A549 (cell line): ENCODE data around the gene ANKRD29. TPM values are rescaled to one million over a fixed set of nuclear protein-coding genes. Genes with fewer than 3 reads are reported as not detected.
A peak's percentile ranks its signal among the peaks of the same experiment; 100 is the strongest.

Experiments used
- ATAC-seq, 2 experiments: fragments of 200-7000 bp in 1 of 2; fragments of >200 bp in 1 of 2; cut with Nextera tagmentation in 1 of 2; cut with Tn5 transposase in 1 of 2; 3 replicates each; pipeline versions ENCODE4 v1.8.0 to v1.9.1; 2018 to 2020; ENCODE audit warnings: mild to moderate bottlenecking in 1 of 2, moderate library complexity in 1 of 2
- CTCF ChIA-PET: fragments of 300-600 bp; sonication (Branson Sonifier 250); formaldehyde crosslinking; extraction: SDS; loops from one replicate; lab custom pipeline; 2021; ENCODE audit warnings: antibody characterized with exemption, inconsistent platforms; lab: Yijun Ruan, JAX
- POLR2A ChIA-PET: fragments of 350-600 bp; formaldehyde crosslinking; extraction: SDS; loops from one replicate; lab custom pipeline; 2021; ENCODE audit warnings: antibody characterized with exemption, inconsistent platforms; lab: Yijun Ruan, JAX
- DNase-seq, 2 experiments: peaks; one replicate each; pipeline versions ENCODE4 v3.0.0 to v3.0.0-alpha.2; 2011 to 2016; ENCODE audit warnings: low read depth in 1 of 2, low spot score in 1 of 2
- FAIRE-seq: peaks from 2 replicates; lab custom pipeline; 2011; peaks lifted over from hg19 to GRCh38; lab: Jason Lieb, UNC
- H3K27ac ChIP-seq, 2 experiments: fragments of >200 bp; sonication (Bioruptor Twin); formaldehyde crosslinking; 3 replicates each; pipeline ENCODE4 v1.5.1; 2016 to 2017
- H3K4me1 ChIP-seq: fragments of >200 bp; sonication (Bioruptor Twin); formaldehyde crosslinking; 3 replicates; pipeline ENCODE4 v1.6.1; 2016
- H3K4me2 ChIP-seq: fragments of >200 bp; sonication (Bioruptor Twin); formaldehyde crosslinking; 3 replicates; pipeline ENCODE4 v1.6.1; 2016
- H3K4me3 ChIP-seq: fragments of >200 bp; sonication (Bioruptor Twin); formaldehyde crosslinking; 3 replicates; pipeline ENCODE4 v1.5.1; 2016
- H3K9me3 ChIP-seq: fragments of >200 bp; sonication (Bioruptor Twin); formaldehyde crosslinking; 3 replicates; pipeline ENCODE4 v1.6.1; 2016
- CEBPB ChIP-seq, 2 experiments: fragments of >200 bp in 1 of 2; sonication (Bioruptor Twin) in 1 of 2; formaldehyde crosslinking in 1 of 2; IDR thresholded peaks; 2 replicates each; pipeline ENCODE4 v1.6.1; 2012 to 2016
- CTCF ChIP-seq: fragments of >200 bp; sonication (Bioruptor Twin); formaldehyde crosslinking; IDR thresholded peaks from 3 replicates; pipeline ENCODE4 v1.5.1; 2016
- EHF ChIP-seq: fragments of 250-450 bp; sonication (Bioruptor Pico); IDR thresholded peaks from 2 replicates; pipeline ENCODE4 v1.5.0; 2020; ENCODE audit warnings: mild to moderate bottlenecking
- EHMT2 ChIP-seq: fragments of 200-600 bp; sonication (generic); IDR thresholded peaks from 2 replicates; pipeline ENCODE4 v1.6.1; 2016; ENCODE audit warnings: antibody characterized with exemption, low read depth, mild to moderate bottlenecking, moderate library complexity
- EP300 ChIP-seq, 2 experiments: fragments of >200 bp; sonication (Bioruptor Twin); formaldehyde crosslinking; IDR thresholded peaks; 2 replicates in 1 of 2; 3 replicates in 1 of 2; pipeline ENCODE4 v1.6.1; 2016 to 2017
- FOSL2 ChIP-seq, 2 experiments: fragments of 450-650 bp in 1 of 2; fragments of >200 bp in 1 of 2; sonication (Bioruptor Twin) in 1 of 2; formaldehyde crosslinking; IDR thresholded peaks; 2 replicates each; pipeline versions ENCODE4 v1.5.0 to v1.6.1; 2016 to 2020; ENCODE audit warnings: mild to moderate bottlenecking in 1 of 2, moderate library complexity in 1 of 2
- FOXS1 ChIP-seq: fragments of 250-450 bp; sonication (Bioruptor Pico); IDR thresholded peaks from 2 replicates; pipeline ENCODE4 v1.5.0; 2020; ENCODE audit warnings: mild to moderate bottlenecking, moderate library complexity
- GATA3 ChIP-seq: IDR thresholded peaks from 2 replicates; pipeline ENCODE4 v1.6.1; 2012; ENCODE audit warnings: borderline replicate concordance
- HES2 ChIP-seq: fragments of >200 bp; sonication (Bioruptor Twin); formaldehyde crosslinking; IDR thresholded peaks from 2 replicates; pipeline ENCODE4 v1.6.1; 2016
- HOXB5 ChIP-seq: fragments of 250-450 bp; sonication (Bioruptor Pico); IDR thresholded peaks from 2 replicates; pipeline ENCODE4 v1.5.0; 2020; ENCODE audit warnings: mild to moderate bottlenecking, moderate library complexity
- JUN ChIP-seq, 2 experiments: fragments of >200 bp; sonication (Bioruptor Twin); formaldehyde crosslinking; IDR thresholded peaks; 2 replicates in 1 of 2; 3 replicates in 1 of 2; pipeline ENCODE4 v1.6.1; 2016 to 2017
- JUNB ChIP-seq: fragments of >200 bp; sonication (Bioruptor Twin); formaldehyde crosslinking; IDR thresholded peaks from 2 replicates; pipeline ENCODE4 v1.6.1; 2016
- MAFK ChIP-seq: fragments of 450-650 bp; IDR thresholded peaks from 2 replicates; pipeline ENCODE4 v1.6.1; 2014; ENCODE audit not compliant: partially characterized antibody
- NFE2L2 ChIP-seq: fragments of 150-350 bp; conservative IDR thresholded peaks from 2 replicates; pipeline ENCODE4 v1.6.1; 2014; ENCODE audit warnings: low read length
- PBX3 ChIP-seq: IDR thresholded peaks from 2 replicates; pipeline ENCODE4 v1.6.1; 2012
- RARB ChIP-seq: fragments of 250-450 bp; sonication (Bioruptor Pico); IDR thresholded peaks from 2 replicates; pipeline ENCODE4 v1.8.0; 2021; ENCODE audit warnings: mild to moderate bottlenecking, moderate library complexity
- REST ChIP-seq: fragments of 200-600 bp; sonication (generic); IDR thresholded peaks from 2 replicates; pipeline ENCODE4 v1.6.1; 2016; ENCODE audit warnings: antibody characterized with exemption, mild to moderate bottlenecking, moderate library complexity
- RFX5 ChIP-seq: fragments of 450-650 bp; IDR thresholded peaks from 2 replicates; pipeline ENCODE4 v1.7.1; 2014; ENCODE audit warnings: antibody characterized with exemption, mild to moderate bottlenecking, moderate library complexity
- SMC3 ChIP-seq: fragments of >200 bp; sonication (Bioruptor Twin); formaldehyde crosslinking; IDR thresholded peaks from 3 replicates; pipeline ENCODE4 v1.6.1; 2018; ENCODE audit warnings: inconsistent platforms
- SREBF2 ChIP-seq: fragments of 450-650 bp; IDR thresholded peaks from 2 replicates; pipeline ENCODE4 v1.6.1; 2014; ENCODE audit warnings: mild to moderate bottlenecking, moderate library complexity
- USF2 ChIP-seq: fragments of 450-650 bp; IDR thresholded peaks from 2 replicates; pipeline ENCODE4 v1.6.1; 2014; ENCODE audit warnings: antibody characterized with exemption
- ZC3H11A ChIP-seq: fragments of 450-650 bp; IDR thresholded peaks from 2 replicates; pipeline ENCODE4 v1.6.1; 2014; ENCODE audit warnings: antibody characterized with exemption, mild to moderate bottlenecking
- ZSCAN20 ChIP-seq: fragments of 250-450 bp; sonication (Bioruptor Pico); IDR thresholded peaks from 2 replicates; pipeline ENCODE4 v1.8.0; 2022; ENCODE audit warnings: mild to moderate bottlenecking, moderate library complexity
- WGBS: methylation state at CpG from one replicate; pipeline ENCODE4 v1.1.6; 2017; ENCODE audit errors: missing lambda C conversion rate; 5-methylcytosine and 5-hydroxymethylcytosine counted together
- polyA plus RNA-seq, 4 experiments: library from polyadenylated mRNA; depleted of rRNA in 3 of 4; stranded (reverse); fragments of >200 nt; fragmentation: RNase III in 1 of 4; extraction: RNeasy Plus Mini Kit Qiagen cat#74134 plus additional on column Dnase treatment in 1 of 4; gene quantifications; 2 replicates in 3 of 4; 3 replicates in 1 of 4; pipeline ENCODE4 v1.2.3, GENCODE V29; 2011 to 2017

The ANKRD29 gene
- polyA plus RNA-seq, 2 of the 4 experiments (the other 2 are of a cell fraction): 12.4 to 25.4 TPM

GRCh38 chr18:23593720-23594119 lies 69.0 kb downstream of the ANKRD29 start:
- ATAC-seq (peak; percentile 84 to 90), FAIRE-seq (no peak), DNase-seq (peak; percentile 45 to 72)
- TF ChIP-seq ZSCAN20 (CRISPR knock-in tag): no peak
- TF ChIP-seq CEBPB (IDR thresholded peaks at IDR 0.05): peak in 1 of 2 experiments; percentile 65; a peak in 2 of 4 replicates
- TF ChIP-seq MAFK: peak; percentile 3
- peak; percentile 20; the same call in 1 of the 2 replicates for TF ChIP-seq GATA3
- peak; percentile 54 for TF ChIP-seq FOSL2 (IDR thresholded peaks at IDR 0.05)
- TF ChIP-seq FOSL2 (CRISPR knock-in tag; IDR thresholded peaks at IDR 0.05): peak; percentile 84
- TF ChIP-seq JUNB: peak; percentile 67
- TF ChIP-seq REST: no peak
- peak in 1 of 2 experiments; percentile 44; a peak in 1 of 5 replicates for TF ChIP-seq JUN (IDR thresholded peaks at IDR 0.05)
- TF ChIP-seq EP300 (IDR thresholded peaks at IDR 0.05): peak in 1 of 2 experiments; percentile 75; a peak in 2 of 5 replicates
- no peak for TF ChIP-seq SMC3
- no peak for TF ChIP-seq CTCF
- CTCF ChIA-PET: interaction anchor here (0.9 to 1.5 kb wide), 3 partner anchors 12 to 109 kb away, joined by 3 to 4 read pairs (median 3); no protein-coding TSS in a partner anchor
- H3K4me3 ChIP-seq: no peak overlapping the region
- H3K9me3 ChIP-seq: no peaks in the 10 kb centered on the region
- POLR2A ChIA-PET: no interaction called here
- WGBS: 38% methylated on average over 2 of the region's 2 CpGs
- peaks cover 38% of the 10 kb centered on the region for H3K4me1 ChIP-seq
- H3K4me2 ChIP-seq: peak overlapping the region; percentile 47
- H3K27ac ChIP-seq: peak overlapping the region; percentile 84 to 99

- Histone ChIP-seq H3K4me3 (no peak overlapping the region), H3K9me3 (no peaks in the 10 kb centered on the region), H3K4me2 (peak overlapping the region; percentile 47; the same call in 2 of the 3 replicates), H3K4me1 (peaks cover 46% of the 10 kb centered on the region), H3K27ac (peak overlapping the region; percentile 84 to 99)
- FAIRE-seq (no peak), ATAC-seq (no peak), DNase-seq (no peak)
- TF ChIP-seq NFE2L2 (no peak), RFX5 (no peak), FOXS1 (CRISPR knock-in tag) (no peak), RARB (CRISPR knock-in tag) (no peak), PBX3 (no peak), HES2 (no peak), FOSL2 (IDR thresholded peaks at IDR 0.05) (no peak), FOSL2 (CRISPR knock-in tag; IDR thresholded peaks at IDR 0.05) (no peak), USF2 (no peak), HOXB5 (CRISPR knock-in tag) (no peak), EHF (CRISPR knock-in tag) (no peak), SREBF2 (no peak), ZC3H11A (no peak), EHMT2 (no peak)
- whole genome bisulfite sequencing: 100% methylated on average over 1 of the region's 2 CpGs
- ChIA-PET POLR2A (no interaction called here), CTCF (no interaction called here)
Measured at GRCh38 chr18:23592911-23593310, 69.8 kb downstream of the ANKRD29 start.
